GM23338 (cell line): Measurements from ENCODE around the gene CA7. TPM values are rescaled to one million over a fixed set of nuclear protein-coding genes. Genes with fewer than 3 reads are reported as not detected.
A peak's percentile ranks its signal among the peaks of the same experiment; 100 is the strongest.

Experiments used
- ATAC-seq: fragments of 200-7000 bp; cut with Tn5 transposase; 3 replicates; pipeline ENCODE4 v1.9.1; 2020
- DNase-seq: peaks from one replicate; pipeline ENCODE4 v3.0.0-alpha.2; 2015; ENCODE audit warnings: low spot score
- H2AFZ ChIP-seq: fragments of 200-600 bp; sonication (generic); 2 replicates; pipeline ENCODE4 v1.8.0; 2016; ENCODE audit warnings: antibody characterized with exemption, mild to moderate bottlenecking, moderate library complexity
- H3F3A ChIP-seq: fragments of 200-600 bp; sonication (generic); replicated peaks from 2 replicates; pipeline ENCODE4 v1.8.0; 2017; ENCODE audit warnings: antibody characterized with exemption, mixed run types, low read depth
- H3K27ac ChIP-seq: fragments of 200-600 bp; sonication (generic); 2 replicates; pipeline ENCODE4 v1.6.1; 2016; ENCODE audit warnings: low read depth
- H3K27me3 ChIP-seq: fragments of 200-600 bp; sonication (generic); 2 replicates; pipeline ENCODE4 v1.8.0; 2016; ENCODE audit warnings: mild to moderate bottlenecking, mixed run types, moderate library complexity; ENCODE audit not compliant: insufficient read depth
- H3K36me3 ChIP-seq: fragments of 200-600 bp; sonication (generic); 2 replicates; pipeline ENCODE4 v1.8.0; 2016; ENCODE audit warnings: mild to moderate bottlenecking; ENCODE audit not compliant: insufficient read depth
- H3K4me1 ChIP-seq: fragments of 200-600 bp; sonication (generic); 2 replicates; pipeline ENCODE4 v1.8.0; 2016; ENCODE audit warnings: mild to moderate bottlenecking, moderate library complexity; ENCODE audit not compliant: insufficient read depth
- H3K4me2 ChIP-seq: fragments of 200-600 bp; sonication (generic); 2 replicates; pipeline ENCODE4 v1.7.1; 2017; ENCODE audit warnings: mixed run types
- H3K4me3 ChIP-seq: fragments of 200-600 bp; sonication (generic); 2 replicates; pipeline ENCODE4 v1.6.1; 2016; ENCODE audit warnings: mixed run types
- H3K79me2 ChIP-seq: fragments of 200-600 bp; sonication (generic); replicated peaks from 2 replicates; pipeline ENCODE4 v1.8.0; 2017; ENCODE audit warnings: mild to moderate bottlenecking; ENCODE audit not compliant: insufficient read depth
- H3K9me2 ChIP-seq: fragments of 200-600 bp; sonication (generic); 2 replicates; pipeline ENCODE4 v1.8.0; 2017; ENCODE audit not compliant: insufficient read depth
- H4K20me1 ChIP-seq: fragments of 200-600 bp; sonication (generic); replicated peaks from 2 replicates; pipeline ENCODE4 v1.8.0; 2017; ENCODE audit warnings: mild to moderate bottlenecking; ENCODE audit not compliant: insufficient read depth
- H3K27ac Mint-ChIP-seq: 2 replicates; pipeline ENCODE4 v1.8.0; 2020; ENCODE audit warnings: inconsistent platforms, mild to moderate bottlenecking, moderate library complexity, mixed read lengths
- H3K27me3 Mint-ChIP-seq: 3 replicates; pipeline ENCODE4 v1.8.0; 2022; ENCODE audit warnings: low read depth, mild to moderate bottlenecking, moderate library complexity, mixed read lengths, inconsistent platforms; ENCODE audit not compliant: insufficient read depth, poor library complexity
- H3K36me3 Mint-ChIP-seq: 3 replicates; pipeline ENCODE4 v1.8.0; 2021; ENCODE audit warnings: low read depth, mild to moderate bottlenecking, inconsistent platforms, moderate library complexity, mixed read lengths
- H3K4me1 Mint-ChIP-seq: 3 replicates; pipeline ENCODE4 v1.8.0; 2020; ENCODE audit warnings: mild to moderate bottlenecking, inconsistent platforms, mixed read lengths
- H3K4me3 Mint-ChIP-seq: 3 replicates; pipeline ENCODE4 v1.8.0; 2021; ENCODE audit warnings: moderate library complexity, mild to moderate bottlenecking, inconsistent platforms, mixed read lengths
- H3K9me3 Mint-ChIP-seq: 3 replicates; pipeline ENCODE4 v1.8.0; 2020; ENCODE audit warnings: moderate library complexity, mild to moderate bottlenecking, inconsistent platforms, mixed read lengths
- EZH2 ChIP-seq: fragments of 200-600 bp; sonication (generic); IDR thresholded peaks from one replicate; pipeline ENCODE4 v1.8.0; 2017; ENCODE audit warnings: antibody characterized with exemption, mild to moderate bottlenecking, low read depth; ENCODE audit not compliant: unreplicated experiment
- EZH2phosphoT487 ChIP-seq: fragments of 200-600 bp; sonication (generic); IDR thresholded peaks from one replicate; pipeline ENCODE4 v1.8.1; 2018; ENCODE audit warnings: antibody characterized with exemption; ENCODE audit not compliant: unreplicated experiment
- NANOG ChIP-seq: IDR thresholded peaks from 2 replicates; pipeline ENCODE4 v1.6.1; 2016; ENCODE audit warnings: antibody characterized with exemption, borderline replicate concordance
- STAT1 ChIP-seq: IDR thresholded peaks from one replicate; pipeline ENCODE4 v1.6.1; 2016; ENCODE audit warnings: antibody characterized with exemption; ENCODE audit not compliant: unreplicated experiment
- ZNF114 ChIP-seq: fragments of 250-450 bp; sonication (Bioruptor Pico); IDR thresholded peaks from 2 replicates; pipeline ENCODE4 v1.5.0; 2020; ENCODE audit warnings: mild to moderate bottlenecking, moderate library complexity
- ZNF331 ChIP-seq: fragments of 250-450 bp; sonication (Bioruptor Pico); IDR thresholded peaks from 2 replicates; pipeline ENCODE4 v1.5.0; 2020; ENCODE audit warnings: low read depth, mild to moderate bottlenecking, moderate library complexity
- polyA plus RNA-seq: library from polyadenylated mRNA; unstranded; fragments of >200 nt; fragmentation: Nextera tagmentation; extraction: Ambion mirVana; gene quantifications from 2 replicates; pipeline ENCODE4 v1.2.1, GENCODE V29; 2016
- total RNA-seq: library from RNA; depleted of rRNA; stranded (reverse); fragments of >200 nt; shearing (Covaris generic); gene quantifications from 2 replicates; pipeline ENCODE4 v1.2.3, GENCODE V29; 2014
- TF ChIP-seq, protein P1 (sequence below): fragments of 250-450 bp; sonication (Bioruptor Pico); IDR thresholded peaks from 2 replicates; pipeline ENCODE4 v1.5.0; 2020; ENCODE audit warnings: mild to moderate bottlenecking, moderate library complexity
- TF ChIP-seq, protein P2 (sequence below), 2 experiments: fragments of 200-600 bp in 1 of 2; sonication (generic) in 1 of 2; conservative IDR thresholded peaks; 2 replicates each; pipeline versions ENCODE4 v1.5.1 to v1.6.1; 2016 to 2017; ENCODE audit warnings: antibody characterized with exemption in 2 of 2, low read depth in 2 of 2, mild to moderate bottlenecking in 2 of 2, moderate library complexity in 1 of 2

The CA7 gene
- total and polyA plus RNA-seq, 2 experiments from 2014 or later = 2.1 to 2.8 TPM

DNA sequence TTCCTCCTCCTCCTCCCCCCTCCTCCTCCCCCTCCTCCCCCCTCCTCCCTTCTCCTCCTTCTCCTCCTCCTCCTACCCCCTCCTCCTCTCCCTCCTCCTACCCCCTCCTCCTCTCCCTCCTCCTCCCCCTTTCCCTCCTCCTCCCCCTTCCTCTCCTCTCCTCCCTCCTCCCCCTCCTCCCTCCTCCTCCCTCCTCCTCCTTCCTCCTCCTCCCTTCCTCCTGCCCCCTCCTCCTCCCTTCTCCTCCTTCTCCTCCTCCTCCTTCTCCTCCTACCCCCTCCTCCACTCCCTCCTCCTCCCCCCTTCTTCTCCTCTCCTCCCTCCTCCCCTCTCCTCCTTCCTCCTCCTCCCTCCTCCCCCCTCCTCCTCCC is 29.5 kb downstream of the CA7 start:
- H3F3A ChIP-seq = peaks cover 10% of the 10 kb centered on the region; the same call in 1 of the 2 replicates

DNA sequence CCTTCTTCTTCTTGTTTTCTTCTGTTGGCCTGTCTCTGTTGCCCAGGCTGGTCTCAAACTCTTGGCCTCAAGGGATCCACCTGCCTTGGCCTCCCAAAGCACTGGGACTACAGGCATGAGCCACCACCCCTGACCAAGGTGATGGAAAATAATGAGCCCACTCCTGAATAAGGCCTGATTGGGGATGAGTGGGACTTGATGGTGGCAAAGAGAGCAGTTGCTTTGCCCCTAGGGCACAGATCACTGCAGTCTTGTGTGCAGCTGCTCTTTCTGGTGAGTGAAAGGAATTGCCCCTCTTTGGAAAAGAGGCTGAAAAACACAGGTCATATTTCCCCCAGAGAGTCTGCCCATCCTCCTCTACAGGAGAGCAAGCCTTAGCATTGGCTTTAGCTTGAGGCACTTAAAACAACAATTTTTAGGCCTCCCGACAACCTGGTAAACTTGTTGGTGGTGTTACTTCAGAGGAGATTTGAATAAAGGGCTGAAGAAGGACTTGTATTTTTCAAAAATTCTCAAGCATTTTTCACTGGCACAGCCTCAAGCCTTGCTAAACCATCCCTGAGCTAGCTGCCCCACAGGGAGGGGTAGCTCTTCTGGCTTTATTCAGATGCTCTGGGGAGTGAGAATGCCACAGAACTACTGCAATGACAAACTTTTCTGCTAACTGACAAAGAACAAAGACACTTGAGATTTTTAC is 30.0 kb downstream of the CA7 start:
- H3K9me3 Mint-ChIP-seq = no peaks in the 10 kb centered on the region
- no peaks in the 10 kb centered on the region for H3K36me3 Mint-ChIP-seq
- DNase-seq = peak; percentile 16
- Histone ChIP-seq H3K4me3 (no peak overlapping the region), H3F3A (peaks cover 10% of the 10 kb centered on the region; the same call in 1 of the 2 replicates), H3K4me2 (no peak overlapping the region), H3K36me3 (no peaks in the 10 kb centered on the region), H3K9me2 (no peaks in the 10 kb centered on the region), H3K79me2 (no peaks in the 10 kb centered on the region), H3K4me1 (no peaks in the 10 kb centered on the region), H3K27ac (no peak overlapping the region), H4K20me1 (no peaks in the 10 kb centered on the region), H2AFZ (no peak overlapping the region), H3K27me3 (peaks cover under 1% of the 10 kb centered on the region; the same call in 1 of the 2 replicates)
- peaks cover 12% of the 10 kb centered on the region for H3K27me3 Mint-ChIP-seq
- H3K4me1 Mint-ChIP-seq = peaks cover 11% of the 10 kb centered on the region
- peak overlapping the region; percentile 23; the same call in 2 of the 3 replicates for H3K4me3 Mint-ChIP-seq
- no peak overlapping the region for H3K27ac Mint-ChIP-seq
- ATAC-seq = no peak
- TF ChIP-seq, protein P1, sequence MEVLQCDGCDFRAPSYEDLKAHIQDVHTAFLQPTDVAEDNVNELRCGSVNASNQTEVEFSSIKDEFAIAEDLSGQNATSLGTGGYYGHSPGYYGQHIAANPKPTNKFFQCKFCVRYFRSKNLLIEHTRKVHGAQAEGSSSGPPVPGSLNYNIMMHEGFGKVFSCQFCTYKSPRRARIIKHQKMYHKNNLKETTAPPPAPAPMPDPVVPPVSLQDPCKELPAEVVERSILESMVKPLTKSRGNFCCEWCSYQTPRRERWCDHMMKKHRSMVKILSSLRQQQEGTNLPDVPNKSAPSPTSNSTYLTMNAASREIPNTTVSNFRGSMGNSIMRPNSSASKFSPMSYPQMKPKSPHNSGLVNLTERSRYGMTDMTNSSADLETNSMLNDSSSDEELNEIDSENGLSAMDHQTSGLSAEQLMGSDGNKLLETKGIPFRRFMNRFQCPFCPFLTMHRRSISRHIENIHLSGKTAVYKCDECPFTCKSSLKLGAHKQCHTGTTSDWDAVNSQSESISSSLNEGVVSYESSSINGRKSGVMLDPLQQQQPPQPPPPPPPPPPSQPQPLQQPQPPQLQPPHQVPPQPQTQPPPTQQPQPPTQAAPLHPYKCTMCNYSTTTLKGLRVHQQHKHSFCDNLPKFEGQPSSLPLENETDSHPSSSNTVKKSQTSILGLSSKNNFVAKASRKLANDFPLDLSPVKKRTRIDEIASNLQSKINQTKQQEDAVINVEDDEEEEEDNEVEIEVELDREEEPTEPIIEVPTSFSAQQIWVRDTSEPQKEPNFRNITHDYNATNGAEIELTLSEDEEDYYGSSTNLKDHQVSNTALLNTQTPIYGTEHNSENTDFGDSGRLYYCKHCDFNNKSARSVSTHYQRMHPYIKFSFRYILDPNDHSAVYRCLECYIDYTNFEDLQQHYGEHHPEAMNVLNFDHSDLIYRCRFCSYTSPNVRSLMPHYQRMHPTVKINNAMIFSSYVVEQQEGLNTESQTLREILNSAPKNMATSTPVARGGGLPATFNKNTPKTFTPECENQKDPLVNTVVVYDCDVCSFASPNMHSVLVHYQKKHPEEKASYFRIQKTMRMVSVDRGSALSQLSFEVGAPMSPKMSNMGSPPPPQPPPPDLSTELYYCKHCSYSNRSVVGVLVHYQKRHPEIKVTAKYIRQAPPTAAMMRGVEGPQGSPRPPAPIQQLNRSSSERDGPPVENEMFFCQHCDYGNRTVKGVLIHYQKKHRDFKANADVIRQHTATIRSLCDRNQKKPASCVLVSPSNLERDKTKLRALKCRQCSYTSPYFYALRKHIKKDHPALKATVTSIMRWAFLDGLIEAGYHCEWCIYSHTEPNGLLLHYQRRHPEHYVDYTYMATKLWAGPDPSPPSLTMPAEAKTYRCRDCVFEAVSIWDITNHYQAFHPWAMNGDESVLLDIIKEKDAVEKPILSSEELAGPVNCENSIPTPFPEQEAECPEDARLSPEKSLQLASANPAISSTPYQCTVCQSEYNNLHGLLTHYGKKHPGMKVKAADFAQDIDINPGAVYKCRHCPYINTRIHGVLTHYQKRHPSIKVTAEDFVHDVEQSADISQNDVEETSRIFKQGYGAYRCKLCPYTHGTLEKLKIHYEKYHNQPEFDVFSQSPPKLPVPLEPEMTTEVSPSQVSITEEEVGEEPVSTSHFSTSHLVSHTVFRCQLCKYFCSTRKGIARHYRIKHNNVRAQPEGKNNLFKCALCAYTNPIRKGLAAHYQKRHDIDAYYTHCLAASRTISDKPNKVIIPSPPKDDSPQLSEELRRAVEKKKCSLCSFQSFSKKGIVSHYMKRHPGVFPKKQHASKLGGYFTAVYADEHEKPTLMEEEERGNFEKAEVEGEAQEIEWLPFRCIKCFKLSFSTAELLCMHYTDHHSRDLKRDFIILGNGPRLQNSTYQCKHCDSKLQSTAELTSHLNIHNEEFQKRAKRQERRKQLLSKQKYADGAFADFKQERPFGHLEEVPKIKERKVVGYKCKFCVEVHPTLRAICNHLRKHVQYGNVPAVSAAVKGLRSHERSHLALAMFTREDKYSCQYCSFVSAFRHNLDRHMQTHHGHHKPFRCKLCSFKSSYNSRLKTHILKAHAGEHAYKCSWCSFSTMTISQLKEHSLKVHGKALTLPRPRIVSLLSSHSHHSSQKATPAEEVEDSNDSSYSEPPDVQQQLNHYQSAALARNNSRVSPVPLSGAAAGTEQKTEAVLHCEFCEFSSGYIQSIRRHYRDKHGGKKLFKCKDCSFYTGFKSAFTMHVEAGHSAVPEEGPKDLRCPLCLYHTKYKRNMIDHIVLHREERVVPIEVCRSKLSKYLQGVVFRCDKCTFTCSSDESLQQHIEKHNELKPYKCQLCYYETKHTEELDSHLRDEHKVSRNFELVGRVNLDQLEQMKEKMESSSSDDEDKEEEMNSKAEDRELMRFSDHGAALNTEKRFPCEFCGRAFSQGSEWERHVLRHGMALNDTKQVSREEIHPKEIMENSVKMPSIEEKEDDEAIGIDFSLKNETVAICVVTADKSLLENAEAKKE (CRISPR knock-in tag) = no peak
- TF ChIP-seq EZH2phosphoT487 (no peak), NANOG (no peak), ZNF331 (CRISPR knock-in tag) (no peak), EZH2 (no peak), ZNF114 (no peak), STAT1 (no peak)
- TF ChIP-seq, protein P2, sequence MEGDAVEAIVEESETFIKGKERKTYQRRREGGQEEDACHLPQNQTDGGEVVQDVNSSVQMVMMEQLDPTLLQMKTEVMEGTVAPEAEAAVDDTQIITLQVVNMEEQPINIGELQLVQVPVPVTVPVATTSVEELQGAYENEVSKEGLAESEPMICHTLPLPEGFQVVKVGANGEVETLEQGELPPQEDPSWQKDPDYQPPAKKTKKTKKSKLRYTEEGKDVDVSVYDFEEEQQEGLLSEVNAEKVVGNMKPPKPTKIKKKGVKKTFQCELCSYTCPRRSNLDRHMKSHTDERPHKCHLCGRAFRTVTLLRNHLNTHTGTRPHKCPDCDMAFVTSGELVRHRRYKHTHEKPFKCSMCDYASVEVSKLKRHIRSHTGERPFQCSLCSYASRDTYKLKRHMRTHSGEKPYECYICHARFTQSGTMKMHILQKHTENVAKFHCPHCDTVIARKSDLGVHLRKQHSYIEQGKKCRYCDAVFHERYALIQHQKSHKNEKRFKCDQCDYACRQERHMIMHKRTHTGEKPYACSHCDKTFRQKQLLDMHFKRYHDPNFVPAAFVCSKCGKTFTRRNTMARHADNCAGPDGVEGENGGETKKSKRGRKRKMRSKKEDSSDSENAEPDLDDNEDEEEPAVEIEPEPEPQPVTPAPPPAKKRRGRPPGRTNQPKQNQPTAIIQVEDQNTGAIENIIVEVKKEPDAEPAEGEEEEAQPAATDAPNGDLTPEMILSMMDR (conservative IDR thresholded peaks at IDR 0.05; ENCODE audit: low read depth in 2 of 2) = no peak

More for the DNA sequence above, 29.5 kb downstream of the CA7 start:
- no peak for ATAC-seq
- H3K27me3 Mint-ChIP-seq = peaks cover 10% of the 10 kb centered on the region
- Histone ChIP-seq H3K4me1 (no peaks in the 10 kb centered on the region), H3K36me3 (no peaks in the 10 kb centered on the region), H3K4me3 (no peak overlapping the region), H3K27ac (no peak overlapping the region), H3K79me2 (no peaks in the 10 kb centered on the region), H3K4me2 (no peak overlapping the region), H3K27me3 (no peaks in the 10 kb centered on the region), H2AFZ (no peak overlapping the region), H3K9me2 (no peaks in the 10 kb centered on the region), H4K20me1 (no peaks in the 10 kb centered on the region)
- H3K4me3 Mint-ChIP-seq = no peak overlapping the region
- no peak overlapping the region for H3K27ac Mint-ChIP-seq
- H3K9me3 Mint-ChIP-seq = no peaks in the 10 kb centered on the region
- peaks cover 11% of the 10 kb centered on the region for H3K4me1 Mint-ChIP-seq
- peak; percentile 15 for DNase-seq
- no peaks in the 10 kb centered on the region for H3K36me3 Mint-ChIP-seq
- TF ChIP-seq, protein P2 (conservative IDR thresholded peaks at IDR 0.05; ENCODE audit: low read depth in 2 of 2) = no peak
- TF ChIP-seq STAT1 = no peak
